Aorta (tissue), 5 donors: Measurements from ENCODE around the gene MAGEF1. TPM values are rescaled to one million over a fixed set of nuclear protein-coding genes. Genes with fewer than 3 reads are reported as not detected.
A peak's percentile ranks its signal among the peaks of the same experiment; 100 is the strongest.

Experiments used
- ATAC-seq: fragments of 200-7000 bp; cut with Tn5 transposase; one replicate; pipeline ENCODE4 v1.9.1; 2022; ENCODE audit warnings: moderate library complexity; ENCODE audit not compliant: low FRiP score
- DNase-seq, 2 donors: peaks; one replicate each; pipeline ENCODE4 v3.0.0-alpha.2; 2020
- H3K27ac ChIP-seq, 2 donors: one replicate each; pipeline ENCODE4 v1.5.1; 2013; ENCODE audit warnings: low read length in 2 of 2, mild to moderate bottlenecking in 2 of 2, moderate library complexity in 2 of 2, control low read depth in 1 of 2, inconsistent platforms in 1 of 2, low read depth in 1 of 2
- H3K27me3 ChIP-seq, 2 donors: one replicate each; pipeline ENCODE4 v1.6.1; 2013; ENCODE audit warnings: control low read depth in 1 of 2, low read length in 1 of 2, mild to moderate bottlenecking in 1 of 2, moderate library complexity in 1 of 2; ENCODE audit not compliant: insufficient read depth in 2 of 2, control insufficient read depth in 1 of 2
- H3K36me3 ChIP-seq, 2 donors: one replicate each; pipeline ENCODE4 v1.6.1; 2013; ENCODE audit warnings: control low read depth in 1 of 2, low read length in 1 of 2, mild to moderate bottlenecking in 1 of 2; ENCODE audit not compliant: insufficient read depth in 2 of 2, control insufficient read depth in 1 of 2
- H3K4me1 ChIP-seq, 2 donors: one replicate each; pipeline ENCODE4 v1.6.1; 2013; ENCODE audit warnings: low read length in 2 of 2, control low read depth in 1 of 2, mild to moderate bottlenecking in 1 of 2, moderate library complexity in 1 of 2; ENCODE audit not compliant: insufficient read depth in 2 of 2, control insufficient read depth in 1 of 2
- H3K4me3 ChIP-seq, 2 donors: one replicate each; pipeline ENCODE4 v1.5.1; 2013; ENCODE audit warnings: low read length in 2 of 2, control low read depth in 1 of 2, mild to moderate bottlenecking in 1 of 2
- H3K9me3 ChIP-seq: one replicate; pipeline ENCODE4 v1.6.1; 2013; ENCODE audit warnings: mild to moderate bottlenecking, low read length; ENCODE audit not compliant: control insufficient read depth
- WGBS, 2 donors: extraction: QIAGEN DNeasy Blood & Tissue Kit; methylation state at CpG; one replicate each; pipeline ENCODE4 v1.1.7; 2013; 5-methylcytosine and 5-hydroxymethylcytosine counted together
- intact Hi-C, 2 donors: fragments of 100-400 bp; cut with DNase I; formaldehyde crosslinking; loops; one replicate each; pipeline versions ENCODE4 v1.14.2 to v1.15.0; 2022
- polyA plus RNA-seq, 2 donors: library from polyadenylated mRNA; stranded (reverse); fragments of 200-250 nt; gene quantifications; one replicate each; pipeline ENCODE4 v1.2.3, GENCODE V29; 2013
- total RNA-seq, 2 donors: library from RNA; stranded (reverse); fragmentation: NEBNext Ultra II Directional; extraction: Animal tissue kit (Norgen Biotek cat#: 25700); gene quantifications; one replicate each; pipeline ENCODE4 v1.2.1, GENCODE V29; 2021
- donor health status: healthy with polysubstance abuse.
- donor health status: Bipolar disorder and iron deficiency.
- donor health status: DM: no; HTN: no; CAD: no.
- donor health status: DM: no; HTN: no; CAD: no.
- donor health status: DM: yes; HTN: yes; CAD: no.

Gene MAGEF1
- total and polyA plus RNA-seq, 4 donors, result 17.9 to 34.2 (median 23.2) TPM

GRCh38 chr3:184745526-184745925 is 33.7 kb upstream of the MAGEF1 start:
- Histone ChIP-seq H3K27me3 (no peaks in the 10 kb centered on the region), H3K27ac (no peak overlapping the region), H3K9me3 (no peaks in the 10 kb centered on the region), H3K36me3 (no peaks in the 10 kb centered on the region), H3K4me3 (no peak overlapping the region), H3K4me1 (no peaks in the 10 kb centered on the region)
- no peak for ATAC-seq
- DNase-seq, result peak in 1 of 2 donors; percentile 50
- intact Hi-C loops, result no loop called here
- WGBS, 2 donors, result 92 to 94% methylated on average over 11 of the region's 11 CpGs

- no peak overlapping the region for H3K27ac ChIP-seq
- H3K4me3 ChIP-seq, result no peak overlapping the region
- H3K27me3 ChIP-seq, result peaks cover 0 to 2% of the 10 kb centered on the region in 2 donors
- DNase-seq, result no peak
- 93 to 94% methylated on average over 3 of the region's 3 CpGs for whole genome bisulfite sequencing, 2 donors
- ATAC-seq, result no peak
- no peaks in the 10 kb centered on the region for H3K36me3 ChIP-seq
- no peaks in the 10 kb centered on the region for H3K9me3 ChIP-seq
- H3K4me1 ChIP-seq, result no peaks in the 10 kb centered on the region
- intact Hi-C loops, result no loop called here
Observed at GRCh38 chr3:184743248-184743647, 31.4 kb upstream of the MAGEF1 start.

- DNase-seq (no peak), ATAC-seq (no peak)
- Histone ChIP-seq H3K4me1 (no peaks in the 10 kb centered on the region), H3K27ac (no peak overlapping the region), H3K9me3 (no peaks in the 10 kb centered on the region), H3K4me3 (no peak overlapping the region), H3K27me3 (peaks cover 0 to 2% of the 10 kb centered on the region in 2 donors), H3K36me3 (no peaks in the 10 kb centered on the region)
- intact Hi-C loops, result no loop called here
- 71 to 75% methylated on average over 4 of the region's 4 CpGs for WGBS, 2 donors
Observed at GRCh38 chr3:184742676-184743135, 30.8 kb upstream of the MAGEF1 start.

- no peaks in the 10 kb centered on the region for H3K9me3 ChIP-seq
- ATAC-seq (no peak), DNase-seq (no peak)
- intact Hi-C loops, result no loop called here
- WGBS, 2 donors, result 83 to 89% methylated on average over 12 of the region's 12 CpGs
- H3K27me3 ChIP-seq, result peaks cover 0 to 2% of the 10 kb centered on the region in 2 donors
- no peaks in the 10 kb centered on the region for H3K4me1 ChIP-seq
- no peak overlapping the region for H3K4me3 ChIP-seq
- no peaks in the 10 kb centered on the region for H3K36me3 ChIP-seq
- no peak overlapping the region for H3K27ac ChIP-seq
Observed at GRCh38 chr3:184741798-184742675, 30.2 kb upstream of the MAGEF1 start.

- ATAC-seq (no peak), DNase-seq (no peak)
- WGBS, 2 donors, result 91 to 93% methylated on average over 8 of the region's 8 CpGs
- Histone ChIP-seq H3K9me3 (no peaks in the 10 kb centered on the region), H3K4me3 (no peak overlapping the region), H3K36me3 (no peaks in the 10 kb centered on the region), H3K27me3 (peaks cover 0 to 2% of the 10 kb centered on the region in 2 donors), H3K27ac (no peak overlapping the region), H3K4me1 (no peaks in the 10 kb centered on the region)
- intact Hi-C loops, result no loop called here
Observed at GRCh38 chr3:184741259-184741556, 29.3 kb upstream of the MAGEF1 start.

- intact Hi-C loops, result no loop called here
- DNase-seq (no peak), ATAC-seq (peak; percentile 34)
- Histone ChIP-seq H3K36me3 (no peaks in the 10 kb centered on the region), H3K27me3 (peaks cover 0 to 2% of the 10 kb centered on the region in 2 donors), H3K27ac (no peak overlapping the region), H3K9me3 (no peaks in the 10 kb centered on the region), H3K4me1 (no peaks in the 10 kb centered on the region), H3K4me3 (no peak overlapping the region)
- 85 to 86% methylated on average over 9 of the region's 9 CpGs for WGBS, 2 donors
Observed at GRCh38 chr3:184740509-184741258, 28.8 kb upstream of the MAGEF1 start.

- Histone ChIP-seq H3K9me3 (no peaks in the 10 kb centered on the region), H3K4me1 (no peaks in the 10 kb centered on the region), H3K27me3 (peaks cover 0 to 2% of the 10 kb centered on the region in 2 donors), H3K4me3 (no peak overlapping the region), H3K27ac (no peak overlapping the region), H3K36me3 (no peaks in the 10 kb centered on the region)
- ATAC-seq, result no peak
- no peak for DNase-seq
- intact Hi-C loops, result no loop called here
- WGBS, 2 donors, result 91 to 95% methylated on average over 5 of the region's 5 CpGs
Observed at GRCh38 chr3:184739594-184740505, 28.0 kb upstream of the MAGEF1 start.

GRCh38 chr3:184738982-184739381 is 27.1 kb upstream of the MAGEF1 start:
- DNase-seq, result no peak
- H3K36me3 ChIP-seq, result no peaks in the 10 kb centered on the region
- H3K27me3 ChIP-seq, result peaks cover 0 to 2% of the 10 kb centered on the region in 2 donors
- H3K4me3 ChIP-seq, result no peak overlapping the region
- 95% methylated on average over 4 of the region's 4 CpGs for WGBS, 2 donors
- ATAC-seq, result no peak
- no peaks in the 10 kb centered on the region for H3K9me3 ChIP-seq
- H3K4me1 ChIP-seq, result no peaks in the 10 kb centered on the region
- intact Hi-C loops, result no loop called here
- no peak overlapping the region for H3K27ac ChIP-seq
